Measurements from ENCODE around the gene PAK5.

GRCh38 chr20:9517297-9518162 is 321.3 kb downstream of the PAK5 start:
- TF ChIP-seq CTCF (IDR thresholded peaks at IDR 0.05; ENCODE audit: insufficient read depth, low read depth, low read length): no peak
- no peak for TF ChIP-seq EZH2 (IDR thresholded peaks at IDR 0.05; ENCODE audit: insufficient read depth, low read length)
